Measurements from ENCODE around the gene TPCN1.
A peak's percentile ranks its signal among the peaks of the same experiment; 100 is the strongest.

DNA sequence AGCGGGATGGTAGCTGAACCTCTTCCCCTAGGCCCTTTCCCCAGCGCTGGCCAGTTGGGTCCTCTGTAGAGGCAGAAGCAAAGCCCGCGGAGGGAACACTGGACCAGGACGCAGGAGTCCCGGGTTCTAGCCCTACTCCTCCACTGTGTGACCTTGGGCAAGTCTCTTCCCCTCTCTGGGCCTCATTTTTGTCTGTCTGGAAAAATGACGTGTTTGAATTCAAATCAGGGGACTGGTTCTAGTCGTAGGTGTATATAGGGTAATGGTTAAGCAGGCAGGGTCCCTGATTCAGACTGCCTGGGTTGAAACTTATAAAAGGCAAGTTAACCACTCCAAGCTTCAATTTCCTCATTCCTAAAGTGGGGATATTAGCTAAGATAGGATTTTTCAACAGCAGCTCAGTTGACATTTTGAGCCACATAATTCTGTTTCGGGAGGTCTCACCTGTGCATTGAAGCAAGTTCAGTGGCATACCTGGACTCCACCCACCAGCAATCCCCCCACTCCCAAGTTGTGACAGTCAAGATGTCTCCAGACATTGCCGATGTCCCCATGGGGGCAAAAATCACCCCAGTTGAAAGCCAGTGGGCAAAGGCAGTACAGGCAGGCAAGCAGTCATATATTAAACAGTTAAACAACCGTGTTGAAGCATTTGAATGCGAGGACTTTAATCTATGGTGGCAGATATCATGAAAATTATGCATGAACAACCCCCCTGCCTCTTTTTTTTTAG is 899 bp downstream of the TPCN1 start:
- TF ChIP-seq, protein P1, sequence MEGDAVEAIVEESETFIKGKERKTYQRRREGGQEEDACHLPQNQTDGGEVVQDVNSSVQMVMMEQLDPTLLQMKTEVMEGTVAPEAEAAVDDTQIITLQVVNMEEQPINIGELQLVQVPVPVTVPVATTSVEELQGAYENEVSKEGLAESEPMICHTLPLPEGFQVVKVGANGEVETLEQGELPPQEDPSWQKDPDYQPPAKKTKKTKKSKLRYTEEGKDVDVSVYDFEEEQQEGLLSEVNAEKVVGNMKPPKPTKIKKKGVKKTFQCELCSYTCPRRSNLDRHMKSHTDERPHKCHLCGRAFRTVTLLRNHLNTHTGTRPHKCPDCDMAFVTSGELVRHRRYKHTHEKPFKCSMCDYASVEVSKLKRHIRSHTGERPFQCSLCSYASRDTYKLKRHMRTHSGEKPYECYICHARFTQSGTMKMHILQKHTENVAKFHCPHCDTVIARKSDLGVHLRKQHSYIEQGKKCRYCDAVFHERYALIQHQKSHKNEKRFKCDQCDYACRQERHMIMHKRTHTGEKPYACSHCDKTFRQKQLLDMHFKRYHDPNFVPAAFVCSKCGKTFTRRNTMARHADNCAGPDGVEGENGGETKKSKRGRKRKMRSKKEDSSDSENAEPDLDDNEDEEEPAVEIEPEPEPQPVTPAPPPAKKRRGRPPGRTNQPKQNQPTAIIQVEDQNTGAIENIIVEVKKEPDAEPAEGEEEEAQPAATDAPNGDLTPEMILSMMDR (IDR thresholded peaks at IDR 0.05), result peak in 1 of 6 experiments; percentile 15
- TF ChIP-seq POLR2A (IDR thresholded peaks at IDR 0.05), result no peak

Data from Peyer's patch (tissue), 4 donors.